CD14-positive monocyte (primary cell): Measurements from ENCODE around the gene CNTN1. TPM values are rescaled to one million over a fixed set of nuclear protein-coding genes. Genes with fewer than 3 reads are reported as not detected.

Experiments used
- DNase-seq, 3 donors: peaks; one replicate each; pipeline ENCODE4 v3.0.0-alpha.2; 2011 to 2022
- H2AFZ ChIP-seq: 2 replicates; pipeline ENCODE4 v1.6.0; 2012; ENCODE audit warnings: mild to moderate bottlenecking, low read depth, low read length, inconsistent platforms; ENCODE audit not compliant: insufficient read depth, poor library complexity, severe bottlenecking
- H3K27ac ChIP-seq, 2 donors: 1 replicate in 1 of 2; 2 replicates in 1 of 2; pipeline ENCODE4 v1.5.1; 2012 to 2013; ENCODE audit warnings: low read length in 2 of 2, control low read depth in 1 of 2, inconsistent platforms in 1 of 2, low read depth in 1 of 2, mild to moderate bottlenecking in 1 of 2
- H3K27me3 ChIP-seq, 2 donors: one replicate each; pipeline versions ENCODE4 v1.6.0 to v1.6.1; 2011 to 2013; ENCODE audit warnings: low read length in 2 of 2; ENCODE audit not compliant: control insufficient read depth in 2 of 2, insufficient read depth in 2 of 2
- H3K36me3 ChIP-seq, 2 donors: replicated peaks in 1 of 2; 1 replicate in 1 of 2; 2 replicates in 1 of 2; pipeline versions ENCODE4 v1.5.1 to v1.6.1; 2012 to 2013; ENCODE audit warnings: low read length in 2 of 2, control low read depth in 1 of 2, inconsistent platforms in 1 of 2, mild to moderate bottlenecking in 1 of 2; ENCODE audit not compliant: insufficient read depth in 2 of 2, control insufficient read depth in 1 of 2
- H3K4me1 ChIP-seq, 2 donors: 1 replicate in 1 of 2; 2 replicates in 1 of 2; pipeline versions ENCODE4 v1.5.1 to v1.6.1; 2012 to 2013; ENCODE audit warnings: low read length in 2 of 2, control low read depth in 1 of 2, inconsistent platforms in 1 of 2, mild to moderate bottlenecking in 1 of 2, moderate library complexity in 1 of 2; ENCODE audit not compliant: insufficient read depth in 2 of 2, control insufficient read depth in 1 of 2
- H3K4me2 ChIP-seq: replicated peaks from 2 replicates; pipeline ENCODE3; 2012; ENCODE audit warnings: low read length, moderate library complexity, mild to moderate bottlenecking; ENCODE audit not compliant: poor library complexity, severe bottlenecking; ENCODE audit errors: extremely low read depth
- H3K4me3 ChIP-seq, 3 experiments: fragments of 200-600 bp in 1 of 3; sonication (generic) in 1 of 3; replicated peaks in 1 of 3; 1 replicate in 2 of 3; 2 replicates in 1 of 3; pipeline ENCODE4 v1.5.1; 2011 to 2013; ENCODE audit warnings: low read length in 3 of 3, mild to moderate bottlenecking in 3 of 3, control low read depth in 2 of 3, low read depth in 2 of 3, inconsistent platforms in 1 of 3, moderate library complexity in 1 of 3
- H3K79me2 ChIP-seq: 2 replicates; pipeline ENCODE4 v1.6.0; 2012; ENCODE audit warnings: mild to moderate bottlenecking, control low read depth, inconsistent platforms, low read length, moderate library complexity; ENCODE audit not compliant: insufficient read depth
- H3K9ac ChIP-seq: 2 replicates; pipeline ENCODE4 v1.6.0; 2017; ENCODE audit warnings: low read length, mild to moderate bottlenecking; ENCODE audit not compliant: insufficient read depth, poor library complexity, severe bottlenecking
- H3K9me3 ChIP-seq, 2 donors: replicated peaks in 1 of 2; 1 replicate in 1 of 2; 2 replicates in 1 of 2; pipeline versions ENCODE4 v1.5.1 to v1.6.1; 2012 to 2013; ENCODE audit warnings: low read length in 2 of 2, control low read depth in 1 of 2; ENCODE audit not compliant: control insufficient read depth in 1 of 2, insufficient read depth in 1 of 2
- H4K20me1 ChIP-seq: 2 replicates; pipeline ENCODE4 v1.6.0; 2012; ENCODE audit warnings: mild to moderate bottlenecking, low read length, control low read depth, moderate library complexity; ENCODE audit not compliant: insufficient read depth
- H3K27ac Mint-ChIP-seq, 7 donors: one replicate each; pipeline ENCODE4 v1.8.0; 2020; ENCODE audit warnings: mild to moderate bottlenecking in 7 of 7, mixed read lengths in 7 of 7, moderate library complexity in 6 of 7, inconsistent platforms in 2 of 7
- H3K27me3 Mint-ChIP-seq, 3 donors: one replicate each; pipeline ENCODE4 v1.8.0; 2021 to 2022; ENCODE audit warnings: low read depth in 3 of 3, mild to moderate bottlenecking in 3 of 3, mixed read lengths in 3 of 3, moderate library complexity in 3 of 3, inconsistent platforms in 1 of 3
- H3K36me3 Mint-ChIP-seq, 2 donors: one replicate each; pipeline ENCODE4 v1.8.0; 2020; ENCODE audit warnings: mixed read lengths in 2 of 2, inconsistent platforms in 1 of 2, mild to moderate bottlenecking in 1 of 2
- H3K4me1 Mint-ChIP-seq: one replicate; pipeline ENCODE4 v1.8.0; 2020; ENCODE audit warnings: mild to moderate bottlenecking, mixed read lengths
- H3K4me3 Mint-ChIP-seq, 2 donors: one replicate each; pipeline ENCODE4 v1.8.0; 2020; ENCODE audit warnings: mild to moderate bottlenecking in 2 of 2, mixed read lengths in 2 of 2, moderate library complexity in 1 of 2
- H3K9me3 Mint-ChIP-seq, 7 donors: one replicate each; pipeline ENCODE4 v1.8.0; 2020 to 2022; ENCODE audit warnings: mixed read lengths in 7 of 7, mild to moderate bottlenecking in 6 of 7, moderate library complexity in 6 of 7, inconsistent platforms in 2 of 7
- WGBS: methylation state at CpG from one replicate; pipeline ENCODE4 v1.1.5; 2013; ENCODE audit warnings: missing lambda C conversion rate; ENCODE audit not compliant: insufficient coverage; 5-methylcytosine and 5-hydroxymethylcytosine counted together
- intact Hi-C, 2 donors: fragments of 100-400 bp; cut with micrococcal nuclease; formaldehyde crosslinking; loops; one replicate each; pipeline versions ENCODE4 v1.15.0 to v1.15.1; 2023
- polyA plus RNA-seq, 3 donors: library from polyadenylated mRNA; depleted of rRNA in 1 of 3; unstranded in 2 of 3; stranded (reverse) in 1 of 3; fragments of 300-500 nt in 2 of 3; fragments of >200 nt in 1 of 3; fragmentation: Illumina TruSeq in 2 of 3; gene quantifications; 1 replicate in 2 of 3; 2 replicates in 1 of 3; pipeline ENCODE4 v1.2.3, GENCODE V29; 2012 to 2021
- TF ChIP-seq, protein P1 (sequence below): fragments of 200-600 bp; IDR thresholded peaks from one replicate; pipeline ENCODE4 v1.8.0; 2022; ENCODE audit warnings: antibody characterized with exemption, mild to moderate bottlenecking

The CNTN1 gene
- polyA plus RNA-seq, 3 donors: not detected

DNA sequence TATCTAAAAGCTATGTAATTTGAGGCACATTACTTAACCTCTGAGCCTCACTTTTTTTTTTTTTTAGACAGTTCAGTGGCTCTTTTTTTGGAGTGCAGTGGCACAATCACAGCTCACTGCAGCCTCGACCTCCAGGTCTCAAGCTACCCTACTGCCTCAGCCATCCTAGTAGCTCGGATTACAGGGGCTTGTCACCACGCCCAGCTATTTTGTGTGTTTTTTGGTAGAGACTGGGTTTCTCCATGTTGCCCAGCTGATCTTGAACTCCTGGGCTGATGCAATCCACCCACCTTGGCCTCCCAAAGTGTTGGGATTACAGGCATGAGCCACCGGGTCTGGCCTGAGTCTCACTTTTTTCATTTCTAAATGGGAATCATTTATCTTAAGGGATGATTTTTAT lies 303.9 kb downstream of the CNTN1 start:
- H3K9ac ChIP-seq: no peak overlapping the region
- H2AFZ ChIP-seq: no peak overlapping the region
- no peak for DNase-seq
- Mint-ChIP-seq H3K9me3 (peaks cover 0 to 4% (median 0%) of the 10 kb centered on the region in 7 donors), H3K27me3 (no peaks in the 10 kb centered on the region), H3K36me3 (no peaks in the 10 kb centered on the region), H3K4me3 (no peak overlapping the region), H3K27ac (no peak overlapping the region), H3K4me1 (no peaks in the 10 kb centered on the region)
- no peaks in the 10 kb centered on the region for H3K9me3 ChIP-seq
- H3K36me3 ChIP-seq: no peaks in the 10 kb centered on the region
- TF ChIP-seq, protein P1, sequence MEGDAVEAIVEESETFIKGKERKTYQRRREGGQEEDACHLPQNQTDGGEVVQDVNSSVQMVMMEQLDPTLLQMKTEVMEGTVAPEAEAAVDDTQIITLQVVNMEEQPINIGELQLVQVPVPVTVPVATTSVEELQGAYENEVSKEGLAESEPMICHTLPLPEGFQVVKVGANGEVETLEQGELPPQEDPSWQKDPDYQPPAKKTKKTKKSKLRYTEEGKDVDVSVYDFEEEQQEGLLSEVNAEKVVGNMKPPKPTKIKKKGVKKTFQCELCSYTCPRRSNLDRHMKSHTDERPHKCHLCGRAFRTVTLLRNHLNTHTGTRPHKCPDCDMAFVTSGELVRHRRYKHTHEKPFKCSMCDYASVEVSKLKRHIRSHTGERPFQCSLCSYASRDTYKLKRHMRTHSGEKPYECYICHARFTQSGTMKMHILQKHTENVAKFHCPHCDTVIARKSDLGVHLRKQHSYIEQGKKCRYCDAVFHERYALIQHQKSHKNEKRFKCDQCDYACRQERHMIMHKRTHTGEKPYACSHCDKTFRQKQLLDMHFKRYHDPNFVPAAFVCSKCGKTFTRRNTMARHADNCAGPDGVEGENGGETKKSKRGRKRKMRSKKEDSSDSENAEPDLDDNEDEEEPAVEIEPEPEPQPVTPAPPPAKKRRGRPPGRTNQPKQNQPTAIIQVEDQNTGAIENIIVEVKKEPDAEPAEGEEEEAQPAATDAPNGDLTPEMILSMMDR: no peak
- intact Hi-C loops: no loop called here
- H3K79me2 ChIP-seq: no peaks in the 10 kb centered on the region
- no peak overlapping the region for H3K4me3 ChIP-seq
- no peak overlapping the region for H3K27ac ChIP-seq
- H3K4me2 ChIP-seq: no peak overlapping the region
- H3K27me3 ChIP-seq: no peaks in the 10 kb centered on the region
- no CpG with 5 or more reads among the region's 4 CpGs for WGBS
- no peaks in the 10 kb centered on the region for H3K4me1 ChIP-seq
- no peaks in the 10 kb centered on the region for H4K20me1 ChIP-seq

DNA sequence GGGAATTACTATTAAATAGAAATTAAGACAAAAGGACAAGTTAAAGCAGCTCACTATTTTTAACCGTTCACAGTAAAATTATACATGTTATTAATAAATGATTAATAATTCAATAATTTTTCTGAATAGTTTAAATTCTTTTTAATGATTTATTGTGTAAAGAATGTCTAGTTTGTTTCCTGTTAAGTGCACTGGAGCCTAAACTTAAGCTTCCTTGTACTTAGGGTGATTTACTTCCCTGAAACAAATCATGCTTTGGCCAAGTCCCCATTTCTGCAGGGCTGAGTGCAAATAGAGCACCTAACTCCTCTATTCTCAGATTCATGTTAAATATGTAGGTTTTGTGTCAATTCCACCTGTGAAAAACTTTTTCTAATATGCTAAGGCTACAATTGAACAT lies 307.0 kb downstream of the CNTN1 start:
- peaks cover 7 to 10% (median 8%) of the 10 kb centered on the region in 7 donors for H3K9me3 Mint-ChIP-seq
- no peaks in the 10 kb centered on the region for H4K20me1 ChIP-seq
- DNase-seq: no peak
- H3K27ac ChIP-seq: no peak overlapping the region
- H3K36me3 Mint-ChIP-seq: no peaks in the 10 kb centered on the region
- H3K4me3 ChIP-seq: no peak overlapping the region
- no peaks in the 10 kb centered on the region for H3K4me1 ChIP-seq
- H3K4me2 ChIP-seq: no peak overlapping the region
- no peak overlapping the region for H3K27ac Mint-ChIP-seq
- H3K27me3 ChIP-seq: no peaks in the 10 kb centered on the region
- intact Hi-C loops: no loop called here
- no CpG with 5 or more reads among the region's 1 CpG for WGBS
- H3K9ac ChIP-seq: no peak overlapping the region
- H3K4me1 Mint-ChIP-seq: no peaks in the 10 kb centered on the region
- H3K27me3 Mint-ChIP-seq: peaks cover 0 to 1% (median 0%) of the 10 kb centered on the region in 3 donors
- H2AFZ ChIP-seq: no peak overlapping the region
- TF ChIP-seq, protein P1: no peak
- H3K79me2 ChIP-seq: no peaks in the 10 kb centered on the region
- no peak overlapping the region for H3K4me3 Mint-ChIP-seq
- H3K9me3 ChIP-seq: peaks cover 0 to 4% of the 10 kb centered on the region in 2 donors
- H3K36me3 ChIP-seq: no peaks in the 10 kb centered on the region
